Activated CD8-positive, alpha-beta T cell treated with anti-CD3 and anti-CD28 coated beads, Interleukin-2, amount 10 ng/mL, durations not matched to agents 7 days and 5 days (primary cell): ENCODE measurements around the gene DOP1B. TPM values are rescaled to one million over a fixed set of nuclear protein-coding genes. Genes with fewer than 3 reads are reported as not detected.
"Not testable (repeated sequence)": the region's sequence is repeated elsewhere in the genome, so short reads cannot be mapped to it uniquely, and the experiment has no call there.

Source experiments
- ATAC-seq: fragments of 150-1000 bp; cut with Tn5 transposase; one replicate; pipeline ENCODE4 v1.10.0; 2021; ENCODE audit warnings: moderate library complexity
- CTCF ChIA-PET: fragments of 350-600 bp; sonication (Branson Sonifier 250); formaldehyde crosslinking; loops from one replicate; lab custom pipeline; 2021; ENCODE audit warnings: antibody characterized with exemption; lab: Charles Lee
- POLR2A ChIA-PET: fragments of 350-600 bp; sonication (Branson Sonifier 250); formaldehyde crosslinking; loops from one replicate; lab custom pipeline; 2021; ENCODE audit warnings: antibody characterized with exemption; lab: Charles Lee
- DNase-seq: peaks from one replicate; pipeline ENCODE4 v3.0.0-alpha.2; 2020
- H3K27ac Mint-ChIP-seq: one replicate; pipeline ENCODE4 v1.8.0; 2021; ENCODE audit warnings: mild to moderate bottlenecking, mixed read lengths
- H3K27me3 Mint-ChIP-seq: one replicate; pipeline ENCODE4 v1.8.0; 2021; ENCODE audit warnings: low read depth, mixed read lengths
- H3K36me3 Mint-ChIP-seq: one replicate; pipeline ENCODE4 v1.8.0; 2021; ENCODE audit warnings: low read depth, mixed read lengths
- H3K4me1 Mint-ChIP-seq: one replicate; pipeline ENCODE4 v1.8.0; 2021; ENCODE audit warnings: low read depth, mixed read lengths
- H3K4me3 Mint-ChIP-seq: one replicate; pipeline ENCODE4 v1.8.0; 2021; ENCODE audit warnings: mild to moderate bottlenecking, mixed read lengths
- H3K9me3 Mint-ChIP-seq: one replicate; pipeline ENCODE4 v1.8.0; 2022; ENCODE audit warnings: mixed read lengths; ENCODE audit not compliant: insufficient read depth
- total RNA-seq, 2 experiments: library from RNA; stranded (reverse); gene quantifications; one replicate each; pipeline ENCODE4 v1.2.3, GENCODE V29; 2021

DOP1B gene
- total RNA-seq, 2 experiments from 2014 or later: 30.3 to 30.9 TPM

- Mint-ChIP-seq H3K36me3 (peaks cover 11% of the 10 kb centered on the region), H3K27ac (no peak overlapping the region)
- CTCF ChIA-PET: no interaction called here
Observed at GRCh38 chr21:36190736-36191135, 34.1 kb downstream of the DOP1B start.

DNA sequence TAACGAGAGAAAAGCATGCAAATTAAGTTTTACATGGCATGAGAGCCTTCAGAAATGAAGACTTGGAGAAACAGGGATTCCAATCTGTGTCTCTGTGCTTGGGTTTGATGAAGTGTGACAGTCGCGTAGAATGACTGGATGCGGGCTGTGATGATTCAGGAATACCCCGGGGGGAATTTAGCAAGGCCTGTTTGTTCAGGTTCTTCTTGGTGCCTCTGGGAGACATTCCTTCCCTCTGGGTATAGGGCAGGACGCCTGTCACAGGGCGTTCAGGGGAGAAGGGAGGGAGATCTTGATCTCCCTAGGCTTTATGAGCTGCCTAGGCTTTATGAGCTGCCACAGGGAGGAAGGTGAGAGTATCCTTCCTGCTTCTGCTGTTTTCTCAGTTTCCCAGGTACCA lies 36.6 kb downstream of the DOP1B start:
- POLR2A ChIA-PET: no interaction called here
- DNase-seq: no peak

More at GRCh38 chr21:36190736-36191135, 34.1 kb downstream of the DOP1B start:
- H3K4me3 Mint-ChIP-seq: no peak overlapping the region
- no peaks in the 10 kb centered on the region for H3K27me3 Mint-ChIP-seq
- no peaks in the 10 kb centered on the region for H3K9me3 Mint-ChIP-seq
- DNase-seq: no peak
- POLR2A ChIA-PET: no interaction called here
- H3K4me1 Mint-ChIP-seq: peaks cover 2% of the 10 kb centered on the region
- no peak for ATAC-seq

GRCh38 chr21:36194024-36194423 lies 37.4 kb downstream of the DOP1B start:
- ChIA-PET POLR2A (interaction anchor here (0.6 kb wide), 1 partner anchor 247 kb away, joined by 3 read pairs; no protein-coding TSS in a partner anchor), CTCF (interaction anchor here (1.4 kb wide), 1 partner anchor 13 kb away, joined by 4 read pairs; no protein-coding TSS in a partner anchor)
- no peaks in the 10 kb centered on the region for H3K27me3 Mint-ChIP-seq
- H3K9me3 Mint-ChIP-seq: no peaks in the 10 kb centered on the region
- no peaks in the 10 kb centered on the region for H3K4me1 Mint-ChIP-seq
- H3K4me3 Mint-ChIP-seq: no peak overlapping the region
- DNase-seq: no peak
- ATAC-seq: no peak
- no peak overlapping the region for H3K27ac Mint-ChIP-seq
- peaks cover 6% of the 10 kb centered on the region for H3K36me3 Mint-ChIP-seq

More for the DNA sequence above, 36.6 kb downstream of the DOP1B start:
- Mint-ChIP-seq H3K4me1 (no peaks in the 10 kb centered on the region), H3K4me3 (no peak overlapping the region), H3K27ac (no peak overlapping the region), H3K36me3 (peaks cover 7% of the 10 kb centered on the region), H3K9me3 (no peaks in the 10 kb centered on the region), H3K27me3 (no peaks in the 10 kb centered on the region)
- CTCF ChIA-PET: interaction anchor here (1.4 kb wide), 1 partner anchor 14 kb away, joined by 4 read pairs; no protein-coding TSS in a partner anchor
- ATAC-seq: no peak

- no peaks in the 10 kb centered on the region for H3K27me3 Mint-ChIP-seq
- ChIA-PET CTCF (no interaction called here), POLR2A (no interaction called here)
- H3K9me3 Mint-ChIP-seq: no peaks in the 10 kb centered on the region
- no peak overlapping the region for H3K27ac Mint-ChIP-seq
- no peak for DNase-seq
- H3K4me3 Mint-ChIP-seq: no peak overlapping the region
- no peaks in the 10 kb centered on the region for H3K4me1 Mint-ChIP-seq
- peaks cover 12% of the 10 kb centered on the region for H3K36me3 Mint-ChIP-seq
- no peak for ATAC-seq
Observed at GRCh38 chr21:36195613-36196012, 39.0 kb downstream of the DOP1B start.

GRCh38 chr21:36199021-36199420 lies 42.4 kb downstream of the DOP1B start:
- no peak for DNase-seq
- no peaks in the 10 kb centered on the region for H3K27me3 Mint-ChIP-seq
- H3K9me3 Mint-ChIP-seq: no peaks in the 10 kb centered on the region
- CTCF ChIA-PET: no interaction called here
- POLR2A ChIA-PET: no interaction called here
- H3K36me3 Mint-ChIP-seq: peaks cover 21% of the 10 kb centered on the region
- no peak for ATAC-seq
- peaks cover 13% of the 10 kb centered on the region for H3K4me1 Mint-ChIP-seq
- H3K4me3 Mint-ChIP-seq: no peak overlapping the region
- no peak overlapping the region for H3K27ac Mint-ChIP-seq

DNA sequence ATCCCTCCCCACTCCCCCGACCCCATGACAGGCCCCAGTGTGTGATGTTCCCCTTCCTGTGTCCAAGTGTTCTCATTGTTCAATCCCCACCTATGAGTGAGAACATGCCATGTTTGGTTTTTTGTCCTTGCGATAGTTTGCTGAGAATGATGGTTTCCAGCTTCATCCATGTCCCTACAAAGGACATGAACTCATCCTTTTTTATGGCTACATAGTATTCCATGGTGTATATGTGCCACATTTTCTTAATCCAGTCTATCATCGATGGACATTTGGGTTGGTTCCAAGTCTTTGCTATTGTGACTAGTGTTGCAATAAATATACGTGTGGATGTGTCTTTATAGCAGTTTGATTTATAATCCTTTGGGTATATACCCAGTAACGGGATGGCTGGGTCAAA lies 43.0 kb downstream of the DOP1B start:
- ATAC-seq, H3K27me3 Mint-ChIP-seq, H3K9me3 Mint-ChIP-seq, CTCF ChIA-PET, DNase-seq, H3K27ac Mint-ChIP-seq, H3K4me3 Mint-ChIP-seq: not testable (repeated sequence)
- Mint-ChIP-seq H3K36me3 (peaks cover 21% of the 10 kb centered on the region), H3K4me1 (peaks cover 17% of the 10 kb centered on the region)
- POLR2A ChIA-PET: interaction anchor here (0.7 kb wide), 1 partner anchor 120 kb away, joined by 3 read pairs; the partner anchor contains the start of gene MORC3

DNA sequence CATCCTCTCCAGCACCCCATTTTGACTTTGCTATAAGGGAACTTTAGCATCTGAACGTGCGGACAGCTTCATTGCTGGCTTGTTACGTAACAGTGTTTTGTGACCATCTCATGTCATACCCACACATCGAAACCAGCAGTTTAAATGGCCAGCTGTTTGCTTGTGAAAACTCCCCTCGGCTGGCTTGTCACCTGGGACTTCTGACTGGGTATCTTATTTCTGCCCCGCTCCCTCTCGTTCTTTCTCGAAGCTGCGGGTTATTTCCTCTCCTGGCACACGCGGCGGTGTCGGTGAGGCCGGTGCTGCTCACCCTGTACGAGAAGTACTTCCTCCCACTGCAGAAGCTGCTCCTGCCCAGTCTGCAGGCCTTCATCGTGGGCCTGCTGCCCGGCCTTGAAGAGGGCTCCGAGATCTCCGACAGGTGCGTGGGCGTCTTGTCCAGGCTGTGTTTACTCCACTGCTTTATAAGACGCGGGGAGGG lies 43.5 kb downstream of the DOP1B start:
- Mint-ChIP-seq H3K4me3 (no peak overlapping the region), H3K27me3 (no peaks in the 10 kb centered on the region), H3K27ac (no peak overlapping the region), H3K4me1 (peaks cover 20% of the 10 kb centered on the region), H3K9me3 (no peaks in the 10 kb centered on the region), H3K36me3 (peaks cover 21% of the 10 kb centered on the region)
- DNase-seq: no peak
- CTCF ChIA-PET: interaction anchor here (1.1 kb wide), 1 partner anchor 59 kb away, joined by 3 read pairs; no protein-coding TSS in a partner anchor
- POLR2A ChIA-PET: interaction anchor here (0.7 kb wide), 1 partner anchor 120 kb away, joined by 3 read pairs; the partner anchor contains the start of gene MORC3
- no peak for ATAC-seq

- no peak for ATAC-seq
- CTCF ChIA-PET: interaction anchor here (1.5 to 2.5 kb wide), 3 partner anchors 29 to 64 kb away, joined by 6 to 10 read pairs (median 6); no protein-coding TSS in a partner anchor
Observed at GRCh38 chr21:36202726-36203602, 46.3 kb downstream of the DOP1B start.

DNA sequence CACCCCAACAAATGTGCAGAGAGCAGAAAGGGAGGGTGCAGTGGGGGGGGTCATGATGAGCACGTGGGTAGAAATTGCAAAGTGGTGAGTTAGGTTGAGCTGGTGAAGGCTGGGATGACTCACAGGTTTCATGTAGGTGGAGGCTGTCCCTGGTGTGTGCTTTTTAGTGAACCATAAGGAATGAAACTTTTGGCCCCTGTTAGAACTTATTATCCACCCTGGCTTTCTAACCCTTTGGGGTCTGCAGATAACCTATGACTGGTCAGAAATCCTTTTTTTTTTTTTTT lies 46.9 kb downstream of the DOP1B start:
- Mint-ChIP-seq H3K27me3 (no peaks in the 10 kb centered on the region), H3K9me3 (no peaks in the 10 kb centered on the region), H3K4me1 (peaks cover 29% of the 10 kb centered on the region), H3K27ac (peak overlapping the region; percentile 61), H3K36me3 (peaks cover 18% of the 10 kb centered on the region), H3K4me3 (no peak overlapping the region)
- peak; percentile 54 for DNase-seq
- POLR2A ChIA-PET: interaction anchor here (1.5 kb wide), 1 partner anchor 117 kb away, joined by 5 read pairs; the partner anchor contains the start of gene MORC3
- peak; percentile 85 for ATAC-seq
- CTCF ChIA-PET: interaction anchor here (0.9 to 2.5 kb wide), 4 partner anchors 30 to 64 kb away, joined by 3 to 10 read pairs (median 6); no protein-coding TSS in a partner anchor

More at GRCh38 chr21:36202726-36203602, 46.3 kb downstream of the DOP1B start:
- DNase-seq: no peak
- POLR2A ChIA-PET: interaction anchor here (1.5 kb wide), 1 partner anchor 117 kb away, joined by 5 read pairs; the partner anchor contains the start of gene MORC3
- Mint-ChIP-seq H3K27me3 (no peaks in the 10 kb centered on the region), H3K4me1 (peaks cover 27% of the 10 kb centered on the region), H3K9me3 (no peaks in the 10 kb centered on the region), H3K27ac (peak overlapping the region; percentile 61), H3K36me3 (peaks cover 17% of the 10 kb centered on the region), H3K4me3 (no peak overlapping the region)

DNA sequence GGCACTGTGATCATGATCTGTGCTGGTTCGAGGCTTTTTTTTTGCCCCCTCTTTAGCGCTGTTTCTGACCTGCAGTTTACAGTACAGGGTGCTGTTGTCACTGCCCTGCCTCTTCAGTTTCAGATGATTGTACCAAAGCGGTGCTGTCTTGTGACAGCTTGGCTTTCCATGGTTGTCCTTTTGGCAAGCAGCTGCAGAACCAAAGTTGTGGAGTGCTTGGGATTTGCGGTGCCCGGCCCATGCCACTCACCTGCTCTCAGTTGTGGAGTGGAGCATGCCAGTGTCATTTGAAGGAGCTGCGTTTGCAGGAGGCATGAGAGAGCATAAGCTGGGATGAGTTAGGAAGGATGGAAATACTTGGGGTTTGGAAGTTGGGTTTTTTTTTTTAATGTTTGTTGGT lies 48.4 kb downstream of the DOP1B start:
- Mint-ChIP-seq H3K36me3 (peaks cover 19% of the 10 kb centered on the region), H3K9me3 (no peaks in the 10 kb centered on the region), H3K4me3 (no peak overlapping the region), H3K27ac (peak overlapping the region; percentile 61), H3K4me1 (peaks cover 33% of the 10 kb centered on the region), H3K27me3 (no peaks in the 10 kb centered on the region)
- DNase-seq (no peak), ATAC-seq (no peak)
- ChIA-PET CTCF (interaction anchor here (0.7 to 2.5 kb wide), 2 partner anchors 31 to 1248 kb away, joined by 3 to 10 read pairs; no protein-coding TSS in a partner anchor), POLR2A (no interaction called here)

GRCh38 chr21:36205962-36206361 lies 49.3 kb downstream of the DOP1B start:
- ATAC-seq (no peak), DNase-seq (no peak)
- Mint-ChIP-seq H3K9me3 (no peaks in the 10 kb centered on the region), H3K27me3 (no peaks in the 10 kb centered on the region), H3K4me3 (no peak overlapping the region), H3K27ac (no peak overlapping the region), H3K4me1 (peaks cover 33% of the 10 kb centered on the region), H3K36me3 (peaks cover 18% of the 10 kb centered on the region)
- ChIA-PET POLR2A (no interaction called here), CTCF (interaction anchor here (0.8 to 1.1 kb wide), 2 partner anchors 32 to 79 kb away, joined by 4 read pairs; no protein-coding TSS in a partner anchor)
